Activated B cell treated with CpG ODN at 0.5 μM for 24 hours (primary cell): ENCODE data around the gene FBXO21. TPM values are rescaled to one million over a fixed set of nuclear protein-coding genes. Genes with fewer than 3 reads are reported as not detected.
"Not testable (repeated sequence)": the region's sequence is repeated elsewhere in the genome, so short reads cannot be mapped to it uniquely, and the experiment has no call there.

ENCODE experiments used
- ATAC-seq: fragments of 200-7000 bp; cut with Tn5 transposase; one replicate; pipeline ENCODE4 v1.10.0; 2021; ENCODE audit warnings: low read depth, mild to moderate bottlenecking, moderate library complexity
- CTCF ChIA-PET: fragments of 350-600 bp; sonication (Branson Sonifier 250); formaldehyde crosslinking; loops from one replicate; lab custom pipeline; 2021; ENCODE audit warnings: antibody characterized with exemption; lab: Charles Lee
- POLR2A ChIA-PET: fragments of 350-600 bp; sonication (Branson Sonifier 250); formaldehyde crosslinking; loops from one replicate; lab custom pipeline; 2021; ENCODE audit warnings: antibody characterized with exemption; lab: Charles Lee
- DNase-seq: peaks from one replicate; pipeline ENCODE4 v3.0.0; 2022
- H3K27ac Mint-ChIP-seq: one replicate; pipeline ENCODE4 v1.8.0; 2020; ENCODE audit warnings: mixed read lengths
- H3K27me3 Mint-ChIP-seq: one replicate; pipeline ENCODE4 v1.8.0; 2021; ENCODE audit warnings: mixed read lengths
- H3K36me3 Mint-ChIP-seq: one replicate; pipeline ENCODE4 v1.8.0; 2021; ENCODE audit warnings: low read depth, mixed read lengths
- H3K4me1 Mint-ChIP-seq: one replicate; pipeline ENCODE4 v1.8.0; 2021; ENCODE audit warnings: mixed read lengths
- H3K4me3 Mint-ChIP-seq: one replicate; pipeline ENCODE4 v1.8.0; 2020; ENCODE audit warnings: mild to moderate bottlenecking, mixed read lengths
- H3K9me3 Mint-ChIP-seq: one replicate; pipeline ENCODE4 v1.8.0; 2020; ENCODE audit warnings: mixed read lengths
- intact Hi-C: fragments of 100-400 bp; cut with micrococcal nuclease; formaldehyde crosslinking; loops from one replicate; pipeline ENCODE4 v1.15.1; 2024
- total RNA-seq: library from RNA; stranded (reverse); gene quantifications from 2 replicates; pipeline ENCODE4 v1.2.3, GENCODE V29; 2022
- TF ChIP-seq, protein P1 (sequence below): fragments of 200-600 bp; IDR thresholded peaks from one replicate; pipeline ENCODE4 v1.8.0; 2022; ENCODE audit warnings: antibody characterized with exemption, mild to moderate bottlenecking

Gene FBXO21
- total RNA-seq, 1 donor from 2014 or later = 41.5 TPM

DNA sequence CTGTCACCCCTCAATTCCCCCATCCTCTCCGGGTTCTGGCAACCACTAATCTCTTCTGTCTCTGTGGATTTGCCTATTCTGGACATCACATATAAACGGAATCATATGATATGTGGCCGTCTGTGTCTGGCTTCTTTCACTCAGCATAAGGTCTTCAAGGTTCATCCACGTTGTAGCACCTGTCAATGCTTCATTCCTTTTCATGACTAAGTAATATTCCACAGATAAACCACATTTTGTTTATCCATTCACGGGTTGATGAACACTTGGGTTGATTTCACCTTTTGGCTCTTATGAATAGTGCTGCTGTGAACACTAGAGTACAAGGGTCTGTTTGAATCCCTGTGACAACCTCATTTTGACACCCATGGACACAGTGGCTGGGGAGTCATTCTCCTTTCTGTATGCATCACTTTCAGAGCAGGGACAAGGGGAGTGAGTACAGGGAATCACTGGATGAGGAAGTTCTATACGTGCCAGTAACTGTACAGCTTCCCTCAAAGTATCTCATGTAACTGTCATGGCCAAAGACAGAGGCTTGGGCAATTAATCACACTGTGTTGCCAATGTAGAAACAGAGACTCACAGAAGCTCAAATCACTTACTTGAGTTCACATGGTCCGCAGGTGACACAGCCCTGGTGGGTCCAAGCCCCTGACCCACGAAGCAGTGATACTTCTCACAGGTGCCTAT lies 80.2 kb downstream of the FBXO21 start:
- H3K4me1 Mint-ChIP-seq = peaks cover 3% of the 10 kb centered on the region
- H3K27ac Mint-ChIP-seq = no peak overlapping the region
- ATAC-seq = no peak
- TF ChIP-seq, protein P1, sequence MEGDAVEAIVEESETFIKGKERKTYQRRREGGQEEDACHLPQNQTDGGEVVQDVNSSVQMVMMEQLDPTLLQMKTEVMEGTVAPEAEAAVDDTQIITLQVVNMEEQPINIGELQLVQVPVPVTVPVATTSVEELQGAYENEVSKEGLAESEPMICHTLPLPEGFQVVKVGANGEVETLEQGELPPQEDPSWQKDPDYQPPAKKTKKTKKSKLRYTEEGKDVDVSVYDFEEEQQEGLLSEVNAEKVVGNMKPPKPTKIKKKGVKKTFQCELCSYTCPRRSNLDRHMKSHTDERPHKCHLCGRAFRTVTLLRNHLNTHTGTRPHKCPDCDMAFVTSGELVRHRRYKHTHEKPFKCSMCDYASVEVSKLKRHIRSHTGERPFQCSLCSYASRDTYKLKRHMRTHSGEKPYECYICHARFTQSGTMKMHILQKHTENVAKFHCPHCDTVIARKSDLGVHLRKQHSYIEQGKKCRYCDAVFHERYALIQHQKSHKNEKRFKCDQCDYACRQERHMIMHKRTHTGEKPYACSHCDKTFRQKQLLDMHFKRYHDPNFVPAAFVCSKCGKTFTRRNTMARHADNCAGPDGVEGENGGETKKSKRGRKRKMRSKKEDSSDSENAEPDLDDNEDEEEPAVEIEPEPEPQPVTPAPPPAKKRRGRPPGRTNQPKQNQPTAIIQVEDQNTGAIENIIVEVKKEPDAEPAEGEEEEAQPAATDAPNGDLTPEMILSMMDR = no peak
- no peaks in the 10 kb centered on the region for H3K36me3 Mint-ChIP-seq
- H3K4me3 Mint-ChIP-seq = no peak overlapping the region
- CTCF ChIA-PET = no interaction called here
- H3K9me3 Mint-ChIP-seq = no peaks in the 10 kb centered on the region
- POLR2A ChIA-PET = no interaction called here
- intact Hi-C loops = no loop called here
- peaks cover 2% of the 10 kb centered on the region for H3K27me3 Mint-ChIP-seq
- no peak for DNase-seq

DNA sequence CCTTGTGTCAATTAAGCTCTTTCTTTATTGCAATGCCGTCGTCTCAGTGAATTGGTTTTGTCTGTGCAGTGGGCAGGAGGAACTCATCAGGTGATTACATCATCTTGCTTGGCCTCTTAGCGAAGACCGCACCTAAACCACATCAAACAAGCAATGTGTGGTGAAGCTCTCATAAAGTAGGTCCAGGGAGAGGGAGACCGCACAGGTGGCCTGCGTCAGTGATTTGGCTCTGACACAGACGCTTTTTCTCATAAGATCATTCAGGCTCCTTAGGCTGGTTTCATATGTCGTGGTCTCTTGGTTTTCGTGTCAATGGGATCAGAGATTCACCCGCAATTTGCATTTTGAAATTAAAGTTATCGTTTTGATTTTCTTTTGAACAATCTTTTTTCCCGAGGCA lies 84.4 kb downstream of the FBXO21 start:
- no peaks in the 10 kb centered on the region for H3K36me3 Mint-ChIP-seq

DNA sequence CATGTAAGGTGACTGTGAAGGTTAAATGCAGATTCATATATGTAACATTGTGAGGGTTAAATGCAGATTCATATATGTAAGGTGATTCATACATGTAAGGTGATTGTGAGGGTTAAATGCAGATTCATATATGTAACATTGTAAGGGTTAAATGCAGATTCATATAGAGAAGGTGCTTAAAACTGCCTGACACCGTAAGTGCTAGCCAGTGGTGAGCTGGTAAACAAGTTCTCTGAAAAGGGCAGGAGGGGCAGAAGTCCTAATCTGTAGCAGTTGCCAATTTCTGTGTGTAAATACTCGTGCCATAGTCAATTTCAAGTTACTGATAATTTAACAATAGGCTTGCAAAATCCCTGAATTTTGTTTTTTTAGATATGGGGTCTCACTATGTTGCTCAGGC lies 86.3 kb downstream of the FBXO21 start:
- H3K36me3 Mint-ChIP-seq, ATAC-seq, intact Hi-C loops, H3K9me3 Mint-ChIP-seq, POLR2A ChIA-PET, CTCF ChIA-PET, H3K4me3 Mint-ChIP-seq, DNase-seq, H3K27ac Mint-ChIP-seq, H3K27me3 Mint-ChIP-seq, H3K4me1 Mint-ChIP-seq: not testable (repeated sequence)

More for the DNA sequence above, 84.4 kb downstream of the FBXO21 start:
- POLR2A ChIA-PET = no interaction called here
- no peak overlapping the region for H3K27ac Mint-ChIP-seq
- CTCF ChIA-PET = no interaction called here
- no peak for DNase-seq
- no peaks in the 10 kb centered on the region for H3K9me3 Mint-ChIP-seq
- H3K4me3 Mint-ChIP-seq = no peak overlapping the region
- TF ChIP-seq, protein P1 = no peak
- no peaks in the 10 kb centered on the region for H3K4me1 Mint-ChIP-seq
- intact Hi-C loops = no loop called here
- H3K27me3 Mint-ChIP-seq = no peaks in the 10 kb centered on the region
- no peak for ATAC-seq

DNA sequence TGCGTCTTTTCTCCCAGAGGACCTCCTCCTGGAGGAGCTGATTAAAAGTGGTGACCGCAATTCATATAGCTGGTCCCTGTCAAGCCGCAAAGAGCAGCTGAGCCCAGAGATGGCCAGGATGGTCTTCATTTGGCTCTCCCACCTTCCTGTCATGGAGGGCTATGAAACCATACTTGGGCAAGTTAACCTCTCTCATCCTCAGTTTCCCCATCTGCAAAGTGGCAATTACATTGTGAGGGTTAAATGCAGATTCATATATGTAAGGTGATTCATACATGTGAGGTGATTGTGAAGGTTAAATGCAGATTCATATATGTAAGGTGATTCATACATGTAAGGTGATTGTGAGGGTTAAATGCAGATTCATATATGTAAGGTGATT lies 87.5 kb downstream of the FBXO21 start:
- TF ChIP-seq, protein P1 = no peak
- intact Hi-C loops = no loop called here
- Mint-ChIP-seq H3K36me3 (peaks cover 2% of the 10 kb centered on the region), H3K4me3 (no peak overlapping the region), H3K27ac (no peak overlapping the region), H3K9me3 (no peaks in the 10 kb centered on the region), H3K27me3 (peaks cover 7% of the 10 kb centered on the region), H3K4me1 (peaks cover 10% of the 10 kb centered on the region)
- CTCF ChIA-PET = no interaction called here
- ATAC-seq (no peak), DNase-seq (no peak)
- POLR2A ChIA-PET = no interaction called here

DNA sequence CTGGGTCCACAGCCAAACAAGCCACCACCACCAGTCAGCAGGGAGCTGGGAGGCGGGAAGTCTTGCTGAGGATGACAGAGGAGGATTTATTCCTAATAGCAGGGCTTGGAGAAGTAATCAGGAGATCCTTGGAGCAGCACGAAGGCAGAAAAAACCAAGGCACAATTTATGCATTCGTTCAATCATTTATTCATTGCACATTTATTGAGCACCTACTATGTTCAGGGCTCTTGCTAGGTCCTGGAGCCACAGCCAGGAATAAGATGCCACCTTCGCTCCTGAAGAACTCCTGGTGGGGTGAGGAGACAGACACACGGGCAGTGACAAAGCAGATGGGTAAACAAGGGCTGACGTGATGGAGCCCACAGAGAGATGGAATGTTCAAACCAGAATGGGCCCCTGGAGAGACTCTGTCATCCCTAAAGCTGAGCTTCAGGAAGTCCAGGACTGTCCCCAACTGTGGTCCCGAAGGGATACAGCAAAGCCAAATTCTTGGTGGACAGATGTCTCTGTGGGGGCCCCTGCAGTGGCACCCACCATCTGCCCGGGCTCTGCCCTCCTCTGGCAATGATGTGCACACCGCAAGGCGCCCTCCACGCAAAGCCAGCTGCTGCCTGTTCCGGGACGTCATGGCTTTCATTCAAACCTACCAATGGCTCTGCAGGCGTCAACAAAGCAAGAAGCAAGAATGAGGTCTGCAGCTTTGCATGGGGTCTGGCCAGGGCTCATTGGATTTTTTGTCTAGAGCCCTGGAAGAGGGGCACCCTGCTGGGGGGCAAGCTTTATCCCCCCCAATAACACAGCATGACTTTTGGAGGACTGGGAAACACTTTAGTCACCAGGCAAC lies 88.1 kb downstream of the FBXO21 start:
- DNase-seq (no peak), ATAC-seq (no peak)
- H3K4me1 Mint-ChIP-seq = peaks cover 15% of the 10 kb centered on the region
- TF ChIP-seq, protein P1 = no peak
- ChIA-PET POLR2A (no interaction called here), CTCF (no interaction called here)
- H3K27me3 Mint-ChIP-seq = peaks cover 10% of the 10 kb centered on the region
- H3K9me3 Mint-ChIP-seq = no peaks in the 10 kb centered on the region
- H3K4me3 Mint-ChIP-seq = no peak overlapping the region
- no peak overlapping the region for H3K27ac Mint-ChIP-seq
- H3K36me3 Mint-ChIP-seq = peaks cover 2% of the 10 kb centered on the region
- intact Hi-C loops = no loop called here
